Measurements from ENCODE around the gene LRRC38. TPM values are rescaled to one million over a fixed set of nuclear protein-coding genes. Genes with fewer than 3 reads are reported as not detected.

The LRRC38 gene
- total and polyA plus RNA-seq, 4 donors, result not detected

DNA sequence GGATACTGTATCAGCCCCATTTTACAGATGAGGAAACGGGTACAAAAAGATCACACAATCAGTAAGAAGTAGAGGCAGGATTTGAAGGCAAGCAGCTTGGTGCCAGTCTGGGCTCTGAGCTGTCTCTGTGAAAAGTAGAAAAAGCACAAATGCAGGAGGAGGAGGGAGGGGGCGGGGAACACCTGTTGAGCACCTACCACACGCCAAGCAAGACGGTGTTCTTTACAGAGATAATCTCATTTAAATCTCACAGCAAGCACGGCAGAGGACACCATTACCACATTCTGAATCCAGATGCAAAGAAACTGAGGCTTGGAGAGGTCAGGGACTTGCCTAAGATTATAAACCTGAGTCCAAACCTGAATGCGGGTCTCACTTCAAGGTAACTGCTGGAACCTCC lies 3.3 kb downstream of the LRRC38 start:
- no peaks in the 10 kb centered on the region for H3K27me3 ChIP-seq (ENCODE audit: control insufficient read depth in 1 of 2, insufficient read depth in 2 of 2, low read length in 1 of 2)

GRCh38 chr1:13507075-13507474 lies 6.7 kb downstream of the LRRC38 start:
- Histone ChIP-seq H3K36me3 (ENCODE audit: control insufficient read depth in 1 of 2, insufficient read depth in 2 of 2, low read length in 1 of 2) (no peaks in the 10 kb centered on the region), H3K9me3 (ENCODE audit: control insufficient read depth, low read length) (no peaks in the 10 kb centered on the region), H3K27me3 (ENCODE audit: control insufficient read depth in 1 of 2, insufficient read depth in 2 of 2, low read length in 1 of 2) (no peaks in the 10 kb centered on the region), H3K4me3 (ENCODE audit: low read length in 2 of 2) (no peak overlapping the region), H3K4me1 (ENCODE audit: control insufficient read depth in 1 of 2, insufficient read depth in 2 of 2, low read length in 2 of 2) (no peaks in the 10 kb centered on the region), H3K27ac (ENCODE audit: low read depth in 1 of 2, low read length in 2 of 2) (no peak overlapping the region)
- 77 to 80% methylated on average over 4 of the region's 4 CpGs for whole genome bisulfite sequencing, 2 donors
- intact Hi-C loops (cut with DNase I), result no loop called here
- DNase-seq (no peak), ATAC-seq (ENCODE audit: low FRiP score) (no peak)

More for the DNA sequence above, 3.3 kb downstream of the LRRC38 start:
- 52 to 54% methylated on average over 6 of the region's 6 CpGs for WGBS, 2 donors
- Histone ChIP-seq H3K9me3 (ENCODE audit: control insufficient read depth, low read length) (no peaks in the 10 kb centered on the region), H3K36me3 (ENCODE audit: control insufficient read depth in 1 of 2, insufficient read depth in 2 of 2, low read length in 1 of 2) (no peaks in the 10 kb centered on the region), H3K4me3 (ENCODE audit: low read length in 2 of 2) (no peak overlapping the region), H3K4me1 (ENCODE audit: control insufficient read depth in 1 of 2, insufficient read depth in 2 of 2, low read length in 2 of 2) (no peaks in the 10 kb centered on the region), H3K27ac (ENCODE audit: low read depth in 1 of 2, low read length in 2 of 2) (no peak overlapping the region)
- intact Hi-C loops (cut with DNase I), result no loop called here
- no peak for ATAC-seq (ENCODE audit: low FRiP score)
- DNase-seq, result no peak

- H3K27me3 ChIP-seq (ENCODE audit: control insufficient read depth in 1 of 2, insufficient read depth in 2 of 2, low read length in 1 of 2), result no peaks in the 10 kb centered on the region
- 12 to 17% methylated on average over 7 to 8 of the region's 8 CpGs for WGBS, 2 donors
- ATAC-seq (ENCODE audit: low FRiP score) (no peak), DNase-seq (no peak)
- H3K27ac ChIP-seq (ENCODE audit: low read depth in 1 of 2, low read length in 2 of 2), result no peak overlapping the region
- H3K4me1 ChIP-seq (ENCODE audit: control insufficient read depth in 1 of 2, insufficient read depth in 2 of 2, low read length in 2 of 2), result no peaks in the 10 kb centered on the region
- H3K36me3 ChIP-seq (ENCODE audit: control insufficient read depth in 1 of 2, insufficient read depth in 2 of 2, low read length in 1 of 2), result no peaks in the 10 kb centered on the region
- no peaks in the 10 kb centered on the region for H3K9me3 ChIP-seq (ENCODE audit: control insufficient read depth, low read length)
- intact Hi-C loops (cut with DNase I), result no loop called here
- H3K4me3 ChIP-seq (ENCODE audit: low read length in 2 of 2), result no peak overlapping the region
Measured at GRCh38 chr1:13505020-13505419, 8.8 kb downstream of the LRRC38 start.

DNA sequence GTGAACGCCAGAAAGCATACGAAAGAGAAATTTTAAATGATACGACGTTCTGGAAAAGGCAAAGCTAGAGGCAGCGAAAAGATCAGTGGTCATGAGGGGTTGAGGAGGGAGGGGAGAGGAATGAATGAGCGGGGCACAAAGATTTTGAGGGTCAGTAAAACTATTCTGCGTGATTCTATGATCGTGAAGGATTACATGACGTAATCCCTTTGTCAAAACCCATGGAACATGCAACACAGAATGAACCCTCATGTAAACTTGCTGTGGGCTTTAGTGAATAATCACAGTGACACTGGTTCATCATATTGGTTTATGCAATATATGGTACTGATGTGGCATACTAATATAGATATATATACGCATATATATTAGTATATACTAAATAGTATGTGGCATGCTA lies 13.0 kb downstream of the LRRC38 start:
- no peak overlapping the region for H3K27ac ChIP-seq (ENCODE audit: low read depth in 1 of 2, low read length in 2 of 2)
- H3K9me3 ChIP-seq (ENCODE audit: control insufficient read depth, low read length), result no peaks in the 10 kb centered on the region
- DNase-seq, result no peak
- intact Hi-C loops (cut with DNase I), result no loop called here
- H3K36me3 ChIP-seq (ENCODE audit: control insufficient read depth in 1 of 2, insufficient read depth in 2 of 2, low read length in 1 of 2), result no peaks in the 10 kb centered on the region
- H3K27me3 ChIP-seq (ENCODE audit: control insufficient read depth in 1 of 2, insufficient read depth in 2 of 2, low read length in 1 of 2), result no peaks in the 10 kb centered on the region
- no peaks in the 10 kb centered on the region for H3K4me1 ChIP-seq (ENCODE audit: control insufficient read depth in 1 of 2, insufficient read depth in 2 of 2, low read length in 2 of 2)
- H3K4me3 ChIP-seq (ENCODE audit: low read length in 2 of 2), result no peak overlapping the region
- no peak for ATAC-seq (ENCODE audit: low FRiP score)
- WGBS, 2 donors, result 89 to 91% methylated on average over 10 of the region's 10 CpGs

DNA sequence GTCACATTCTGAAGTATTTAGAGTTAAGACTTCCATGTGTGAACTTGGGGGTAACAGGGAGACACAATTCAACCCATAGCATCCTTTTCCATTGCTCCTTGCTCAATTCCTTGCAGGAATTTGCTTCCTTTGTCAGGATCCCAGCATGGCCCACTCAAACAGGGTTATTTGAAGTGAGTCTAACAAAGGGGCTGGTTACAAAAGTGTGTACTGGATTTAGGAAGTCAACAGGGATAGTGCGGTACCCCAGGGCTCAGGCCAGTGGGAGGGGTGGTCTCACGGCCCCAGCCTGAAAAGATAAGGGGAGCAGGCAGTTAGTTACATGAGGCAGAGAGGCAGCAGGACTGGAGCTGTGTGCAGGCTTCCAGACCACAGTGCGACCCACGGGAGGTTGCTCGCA lies 14.4 kb downstream of the LRRC38 start:
- no peak for DNase-seq
- intact Hi-C loops (cut with DNase I), result no loop called here
- Histone ChIP-seq H3K4me3 (ENCODE audit: low read length in 2 of 2) (no peak overlapping the region), H3K36me3 (ENCODE audit: control insufficient read depth in 1 of 2, insufficient read depth in 2 of 2, low read length in 1 of 2) (no peaks in the 10 kb centered on the region), H3K4me1 (ENCODE audit: control insufficient read depth in 1 of 2, insufficient read depth in 2 of 2, low read length in 2 of 2) (no peaks in the 10 kb centered on the region), H3K27ac (ENCODE audit: low read depth in 1 of 2, low read length in 2 of 2) (no peak overlapping the region), H3K9me3 (ENCODE audit: control insufficient read depth, low read length) (no peaks in the 10 kb centered on the region), H3K27me3 (ENCODE audit: control insufficient read depth in 1 of 2, insufficient read depth in 2 of 2, low read length in 1 of 2) (no peaks in the 10 kb centered on the region)
- 80 to 82% methylated on average over 5 of the region's 5 CpGs for WGBS, 2 donors
- ATAC-seq (ENCODE audit: low FRiP score), result no peak

- H3K4me1 ChIP-seq (ENCODE audit: control insufficient read depth in 1 of 2, insufficient read depth in 2 of 2, low read length in 2 of 2), result no peaks in the 10 kb centered on the region
- 53 to 68% methylated on average over 7 of the region's 7 CpGs for WGBS, 2 donors
- DNase-seq, result no peak
Measured at GRCh38 chr1:13498553-13498952, 15.2 kb downstream of the LRRC38 start.

DNA sequence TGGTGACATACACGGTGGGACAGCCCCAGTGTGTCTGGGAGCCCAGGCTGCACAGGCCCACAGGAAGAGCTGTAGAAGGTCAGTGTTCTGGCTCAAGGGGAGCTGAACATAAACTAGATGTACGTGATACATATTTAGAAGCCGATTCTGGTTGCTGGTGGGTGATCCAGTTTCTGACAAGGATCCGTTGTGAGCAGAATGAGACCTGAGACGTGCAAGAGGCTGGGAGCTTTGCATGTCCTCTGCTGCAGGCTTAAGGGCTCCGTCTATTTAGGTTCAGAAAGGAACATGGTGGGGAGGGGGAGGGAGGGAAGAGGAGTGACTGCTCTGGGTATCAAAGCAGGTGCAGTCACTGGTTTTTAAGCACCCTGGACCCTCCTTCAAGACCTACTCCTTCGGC lies 18.6 kb downstream of the LRRC38 start:
- no peaks in the 10 kb centered on the region for H3K36me3 ChIP-seq (ENCODE audit: control insufficient read depth in 1 of 2, insufficient read depth in 2 of 2, low read length in 1 of 2)
- DNase-seq (no peak), ATAC-seq (ENCODE audit: low FRiP score) (no peak)
- intact Hi-C loops (cut with DNase I), result no loop called here
- no peaks in the 10 kb centered on the region for H3K4me1 ChIP-seq (ENCODE audit: control insufficient read depth in 1 of 2, insufficient read depth in 2 of 2, low read length in 2 of 2)
- no peaks in the 10 kb centered on the region for H3K27me3 ChIP-seq (ENCODE audit: control insufficient read depth in 1 of 2, insufficient read depth in 2 of 2, low read length in 1 of 2)
- H3K27ac ChIP-seq (ENCODE audit: low read depth in 1 of 2, low read length in 2 of 2), result no peak overlapping the region
- 58 to 66% methylated on average over 7 of the region's 7 CpGs for WGBS, 2 donors
- H3K4me3 ChIP-seq (ENCODE audit: low read length in 2 of 2), result no peak overlapping the region
- no peaks in the 10 kb centered on the region for H3K9me3 ChIP-seq (ENCODE audit: control insufficient read depth, low read length)

More at GRCh38 chr1:13498553-13498952, 15.2 kb downstream of the LRRC38 start:
- intact Hi-C loops (cut with DNase I), result no loop called here
- no peak overlapping the region for H3K4me3 ChIP-seq (ENCODE audit: low read length in 2 of 2)
- H3K36me3 ChIP-seq (ENCODE audit: control insufficient read depth in 1 of 2, insufficient read depth in 2 of 2, low read length in 1 of 2), result no peaks in the 10 kb centered on the region
- H3K9me3 ChIP-seq (ENCODE audit: control insufficient read depth, low read length), result no peaks in the 10 kb centered on the region
- H3K27me3 ChIP-seq (ENCODE audit: control insufficient read depth in 1 of 2, insufficient read depth in 2 of 2, low read length in 1 of 2), result no peaks in the 10 kb centered on the region
- no peak for ATAC-seq (ENCODE audit: low FRiP score)
- H3K27ac ChIP-seq (ENCODE audit: low read depth in 1 of 2, low read length in 2 of 2), result no peak overlapping the region

- intact Hi-C loops (cut with DNase I), result no loop called here
- Histone ChIP-seq H3K9me3 (ENCODE audit: control insufficient read depth, low read length) (no peaks in the 10 kb centered on the region), H3K4me3 (ENCODE audit: low read length in 2 of 2) (no peak overlapping the region), H3K36me3 (ENCODE audit: control insufficient read depth in 1 of 2, insufficient read depth in 2 of 2, low read length in 1 of 2) (no peaks in the 10 kb centered on the region), H3K27ac (ENCODE audit: low read depth in 1 of 2, low read length in 2 of 2) (no peak overlapping the region), H3K27me3 (ENCODE audit: control insufficient read depth in 1 of 2, insufficient read depth in 2 of 2, low read length in 1 of 2) (no peaks in the 10 kb centered on the region), H3K4me1 (ENCODE audit: control insufficient read depth in 1 of 2, insufficient read depth in 2 of 2, low read length in 2 of 2) (no peaks in the 10 kb centered on the region)
- DNase-seq (no peak), ATAC-seq (ENCODE audit: low FRiP score) (no peak)
- WGBS, 2 donors, result 73 to 83% methylated on average over 6 of the region's 6 CpGs
Measured at GRCh38 chr1:13494712-13495111, 19.1 kb downstream of the LRRC38 start.

GRCh38 chr1:13494025-13494424 lies 19.8 kb downstream of the LRRC38 start:
- WGBS, 2 donors, result 78 to 84% methylated on average over 5 of the region's 5 CpGs
- Histone ChIP-seq H3K4me1 (ENCODE audit: control insufficient read depth in 1 of 2, insufficient read depth in 2 of 2, low read length in 2 of 2) (no peaks in the 10 kb centered on the region), H3K27ac (ENCODE audit: low read depth in 1 of 2, low read length in 2 of 2) (no peak overlapping the region), H3K36me3 (ENCODE audit: control insufficient read depth in 1 of 2, insufficient read depth in 2 of 2, low read length in 1 of 2) (no peaks in the 10 kb centered on the region), H3K27me3 (ENCODE audit: control insufficient read depth in 1 of 2, insufficient read depth in 2 of 2, low read length in 1 of 2) (no peaks in the 10 kb centered on the region), H3K9me3 (ENCODE audit: control insufficient read depth, low read length) (no peaks in the 10 kb centered on the region), H3K4me3 (ENCODE audit: low read length in 2 of 2) (no peak overlapping the region)
- intact Hi-C loops (cut with DNase I), result no loop called here
- no peak for ATAC-seq (ENCODE audit: low FRiP score)
- no peak for DNase-seq
